HG02938 (cell line): ENCODE results near the gene SLX1A.
"Not testable (repeated sequence)": the region's sequence is repeated elsewhere in the genome, so short reads cannot be mapped to it uniquely, and the experiment has no call there.

Experiments
- ATAC-seq: cut with Tn5 transposase; IDR thresholded peaks from one replicate; pipeline ENCODE4 v1.9.1; 2021; ENCODE audit warnings: mild to moderate bottlenecking, moderate library complexity; ENCODE audit not compliant: unreplicated experiment

Gene SLX1A

DNA sequence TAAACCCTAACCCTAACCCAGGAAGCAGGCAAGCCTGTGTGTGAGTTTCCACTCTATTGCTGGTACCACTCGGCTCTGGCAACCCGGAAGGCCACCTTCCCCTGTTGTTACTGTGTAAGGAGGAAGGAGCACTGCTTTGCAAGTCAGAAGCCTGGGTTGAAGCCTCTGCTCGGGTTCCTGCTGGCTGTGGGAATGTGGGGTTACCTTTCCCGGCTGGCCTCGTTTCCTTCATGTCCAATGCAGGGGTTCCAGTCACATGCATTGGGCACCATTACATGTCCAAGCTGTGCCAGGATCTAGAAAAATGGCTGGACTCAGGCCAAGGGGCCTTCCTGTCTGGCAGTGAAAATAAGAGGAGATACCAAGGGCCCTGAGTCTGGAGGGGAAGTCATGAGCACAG, 23.4 kb downstream of the SLX1A start:
- not testable (repeated sequence) for ATAC-seq
